GM12892 (cell line): ENCODE measurements around the gene ST6GALNAC2.

Experiments
- POLR2A ChIP-seq: IDR thresholded peaks from 2 replicates; pipeline ENCODE4 v1.6.1; 2011; ENCODE audit warnings: low read depth, low read length, control low read depth
- POLR2AphosphoS5 ChIP-seq: IDR thresholded peaks from 2 replicates; pipeline ENCODE4 v1.6.1; 2011; ENCODE audit warnings: low read depth, low read length, control low read depth
- TAF1 ChIP-seq: IDR thresholded peaks from 2 replicates; pipeline ENCODE4 v1.6.1; 2011; ENCODE audit warnings: low read depth, mild to moderate bottlenecking, control low read depth, low read length, borderline replicate concordance

GRCh38 chr17:76579281-76579680, 6.4 kb downstream of the ST6GALNAC2 start:
- no peak for TF ChIP-seq POLR2A
- no peak for TF ChIP-seq POLR2AphosphoS5
- no peak for TF ChIP-seq TAF1
